GM12878 (cell line): Measurements from ENCODE around the gene HMCN2. TPM values are rescaled to one million over a fixed set of nuclear protein-coding genes. Genes with fewer than 3 reads are reported as not detected.
A peak's percentile ranks its signal among the peaks of the same experiment; 100 is the strongest.

Experiments used
- ATAC-seq: fragments of 200-7000 bp; cut with Tn5 transposase; 3 replicates; pipeline ENCODE4 v1.9.1; 2020; ENCODE audit warnings: mild to moderate bottlenecking, moderate library complexity
- BruUV-seq: library from RNA; stranded (reverse); fragments of 400-500 nt; replicated peaks from 2 replicates; lab custom pipeline; 2021; lab: Mats Ljungman, UMichigan
- CTCF ChIA-PET: fragments of 300-600 bp; sonication (Branson Sonifier 250); formaldehyde crosslinking; extraction: SDS; loops from one replicate; lab custom pipeline; 2021; ENCODE audit warnings: inconsistent platforms; lab: Yijun Ruan, JAX
- POLR2A ChIA-PET: fragments of 350-600 bp; formaldehyde crosslinking; extraction: SDS; loops from one replicate; lab custom pipeline; 2021; ENCODE audit warnings: inconsistent platforms; lab: Charles Lee
- RAD21 ChIA-PET: fragments of 300-600 bp; sonication (Branson Sonifier 250); formaldehyde crosslinking; loops from one replicate; lab custom pipeline; 2023; ENCODE audit warnings: antibody characterized with exemption; ENCODE audit not compliant: unreplicated experiment; lab: Charles Lee
- SMC1A ChIA-PET: fragments of 300-600 bp; sonication (Branson Sonifier 250); formaldehyde crosslinking; loops from one replicate; lab custom pipeline; 2023; ENCODE audit not compliant: unreplicated experiment, uncharacterized antibody; lab: Charles Lee
- DNase-seq: peaks from one replicate; pipeline ENCODE4 v3.0.0-alpha.2; 2011; ENCODE audit warnings: low read depth, low spot score
- FAIRE-seq: peaks from 3 replicates; lab custom pipeline; 2011; peaks lifted over from hg19 to GRCh38; lab: Jason Lieb, UNC
- H2AFZ ChIP-seq: 2 replicates; pipeline ENCODE4 v1.6.0; 2011; ENCODE audit warnings: low read depth, low read length, control low read depth; ENCODE audit not compliant: control insufficient read depth
- H3K27ac ChIP-seq: 2 replicates; pipeline ENCODE4 v1.5.1; 2011; ENCODE audit warnings: control low read depth; ENCODE audit not compliant: control insufficient read depth, insufficient read depth
- H3K27me3 ChIP-seq, 2 experiments: replicated peaks in 1 of 2; 2 replicates each; pipeline versions ENCODE4 v1.6.0 to v1.6.1; 2011; ENCODE audit warnings: low read length in 1 of 2; ENCODE audit not compliant: control insufficient read depth in 2 of 2, insufficient read depth in 2 of 2
- H3K36me3 ChIP-seq, 2 experiments: 2 replicates each; pipeline ENCODE4 v1.5.1; 2011; ENCODE audit warnings: low read length in 1 of 2; ENCODE audit not compliant: control insufficient read depth in 2 of 2, insufficient read depth in 2 of 2
- H3K4me1 ChIP-seq: 2 replicates; pipeline ENCODE4 v1.6.1; 2011; ENCODE audit warnings: mild to moderate bottlenecking, low read length, moderate library complexity, mixed read lengths; ENCODE audit not compliant: control insufficient read depth, insufficient read depth
- H3K4me2 ChIP-seq: 2 replicates; pipeline ENCODE4 v1.6.0; 2011; ENCODE audit warnings: control low read depth; ENCODE audit not compliant: control insufficient read depth, insufficient read depth
- H3K4me3 ChIP-seq: fragments of 200-600 bp; sonication (generic); 2 replicates; pipeline ENCODE4 v1.5.1; 2016
- H3K79me2 ChIP-seq: 2 replicates; pipeline ENCODE4 v1.6.0; 2011; ENCODE audit warnings: low read length; ENCODE audit not compliant: control insufficient read depth, insufficient read depth
- H3K9ac ChIP-seq: 2 replicates; pipeline ENCODE4 v1.8.0; 2011; ENCODE audit warnings: low read length, control low read depth, mixed read lengths; ENCODE audit not compliant: control insufficient read depth, insufficient read depth
- H3K9me3 ChIP-seq: replicated peaks from 3 replicates; pipeline ENCODE4 v1.5.1; 2011; ENCODE audit warnings: mild to moderate bottlenecking, low read length; ENCODE audit not compliant: control insufficient read depth, insufficient read depth
- H4K20me1 ChIP-seq: 2 replicates; pipeline ENCODE4 v1.6.0; 2011; ENCODE audit not compliant: control insufficient read depth, insufficient read depth
- ATF2 ChIP-seq: IDR thresholded peaks from 2 replicates; pipeline ENCODE4 v1.6.1; 2012; ENCODE audit warnings: low read length, inconsistent platforms
- CTCF ChIP-seq, 3 experiments: IDR thresholded peaks in 2 of 3; conservative IDR thresholded peaks in 1 of 3; 2 replicates each; pipeline ENCODE4 v1.5.1; 2011; ENCODE audit warnings: low read depth in 3 of 3, low read length in 3 of 3, mild to moderate bottlenecking in 3 of 3, control low read depth in 2 of 3, moderate library complexity in 2 of 3, inconsistent platforms in 1 of 3, mixed read lengths in 1 of 3; ENCODE audit not compliant: control insufficient read depth in 2 of 3, insufficient read depth in 1 of 3; ENCODE audit errors: extremely low read depth in 1 of 3
- RAD21 ChIP-seq: IDR thresholded peaks from 2 replicates; pipeline ENCODE4 v1.6.1; 2011; ENCODE audit warnings: mild to moderate bottlenecking, low read depth, low read length, moderate library complexity; ENCODE audit not compliant: insufficient read depth
- WGBS: methylation state at CpG from one replicate; pipeline ENCODE4 v1.1.6; 2016; ENCODE audit warnings: low lambda C conversion rate; ENCODE audit not compliant: insufficient replicate concordance, insufficient coverage; ENCODE audit errors: missing lambda C conversion rate; 5-methylcytosine and 5-hydroxymethylcytosine counted together
- in situ Hi-C: fragments of 300-500 bp; cut with MboI; formaldehyde crosslinking; loops from 9 replicates; pipeline ENCODE4 v1.14.3; 2018; ENCODE audit warnings: mixed read lengths
- intact Hi-C: fragments of 100-400 bp; cut with micrococcal nuclease; formaldehyde crosslinking; loops from one replicate; pipeline ENCODE4 v1.14.2; 2022; ENCODE audit not compliant: unreplicated experiment
- polyA plus RNA-seq, 11 experiments: library from polyadenylated mRNA; depleted of rRNA in 4 of 11; unstranded in 6 of 11; stranded (reverse) in 5 of 11; fragments of >200 nt; fragmentation: Nextera tagmentation in 4 of 11; fragmentation: Illumina TruSeq in 1 of 11; extraction: Ambion mirVana in 4 of 11; extraction: Trizol in 1 of 11; gene quantifications; 1 replicate in 1 of 11; 2 replicates in 10 of 11; pipeline versions ENCODE4 v1.2.1 to v1.2.3, GENCODE V29; 2011 to 2016; ENCODE audit warnings: inconsistent platforms in 2 of 11, missing spikeins in 2 of 11, low read depth in 1 of 11
- total RNA-seq, 4 experiments: library from RNA; depleted of rRNA in 3 of 4; stranded (reverse); fragments of >200 nt in 3 of 4; fragmentation: Illumina TruSeq in 1 of 4; extraction: Trizol in 1 of 4; gene quantifications; 2 replicates each; pipeline versions ENCODE4 v1.2.1 to v1.2.3, GENCODE V29; 2013 to 2021

Gene HMCN2
- total and polyA plus RNA-seq, 10 of the 15 experiments (the other 5 are each of a cell fraction or from before 2014, with no cell fraction given) = 0.04 TPM; not detected in 9

GRCh38 chr9:130417602-130418001 is 152.0 kb downstream of the HMCN2 start:
- Histone ChIP-seq H3K4me1 (no peaks in the 10 kb centered on the region), H3K9me3 (no peaks in the 10 kb centered on the region), H4K20me1 (no peaks in the 10 kb centered on the region), H3K4me3 (no peak overlapping the region), H3K36me3 (no peaks in the 10 kb centered on the region), H3K9ac (no peak overlapping the region), H2AFZ (no peak overlapping the region), H3K27ac (no peak overlapping the region), H3K4me2 (no peak overlapping the region), H3K79me2 (no peaks in the 10 kb centered on the region), H3K27me3 (no peaks in the 10 kb centered on the region; a peak in 1 of 4 replicates)
- ATAC-seq (peak; percentile 36; the same call in 1 of the 3 replicates), FAIRE-seq (no peak), DNase-seq (no peak)
- WGBS = 26% methylated on average over 5 of the region's 5 CpGs
- no TSS peak for BruUV-seq
- in situ Hi-C loops (no loop called here), intact Hi-C loops (no loop called here)
- POLR2A ChIA-PET = interaction anchor here (0.6 kb wide), 1 partner anchor 305 kb away, joined by 3 read pairs; no protein-coding TSS in a partner anchor
- CTCF ChIA-PET = no interaction called here
- SMC1A ChIA-PET = no interaction called here
- RAD21 ChIA-PET = no interaction called here
- TF ChIP-seq RAD21 (peak; percentile 22; the same call in 1 of the 2 replicates), CTCF (IDR thresholded peaks at IDR 0.05 in 2 of 3, conservative IDR thresholded peaks at IDR 0.05 in 1 of 3; ENCODE audit: control insufficient read depth in 2 of 3, extremely low read depth in 1 of 3, insufficient read depth in 1 of 3, low read depth in 3 of 3, low read length in 3 of 3) (peak in 1 of 3 experiments; percentile 43; a peak in 2 of 6 replicates), ATF2 (no peak)
